HL-60/S4 (cell line): ENCODE data around the gene AADACL4.

ENCODE experiments used
- in situ Hi-C: fragments of 300-500 bp; cut with MboI; formaldehyde crosslinking; loops from 2 replicates; pipeline ENCODE4 v1.14.3; 2022; ENCODE audit warnings: low sequenced_read_pairs

AADACL4 gene

GRCh38 chr1:12627296-12627695, 16.6 kb upstream of the AADACL4 start:
- in situ Hi-C loops: loop anchor here (25.0 kb wide), 2 partner anchors 315 to 515 kb away; no protein-coding TSS in a partner anchor

- in situ Hi-C loops: loop anchor here (25.0 kb wide), 2 partner anchors 317 to 517 kb away; no protein-coding TSS in a partner anchor
Observed at GRCh38 chr1:12629511-12629956, 14.4 kb upstream of the AADACL4 start.

- in situ Hi-C loops: loop anchor here (25.0 kb wide), 2 partner anchors 318 to 518 kb away; no protein-coding TSS in a partner anchor
Observed at GRCh38 chr1:12629985-12630760, 13.7 kb upstream of the AADACL4 start.

GRCh38 chr1:12630946-12631530, 12.8 kb upstream of the AADACL4 start:
- in situ Hi-C loops: loop anchor here (25.0 kb wide), 2 partner anchors 319 to 519 kb away; no protein-coding TSS in a partner anchor

- in situ Hi-C loops: loop anchor here (25.0 kb wide), 2 partner anchors 319 to 519 kb away; no protein-coding TSS in a partner anchor
Observed at GRCh38 chr1:12631571-12631970, 12.3 kb upstream of the AADACL4 start.

GRCh38 chr1:12634156-12634555, 9.7 kb upstream of the AADACL4 start:
- in situ Hi-C loops: loop anchor here (25.0 kb wide), 2 partner anchors 322 to 522 kb away; no protein-coding TSS in a partner anchor

- in situ Hi-C loops: loop anchor here (25.0 kb wide), 2 partner anchors 322 to 522 kb away; no protein-coding TSS in a partner anchor
Observed at GRCh38 chr1:12634696-12635202, 9.1 kb upstream of the AADACL4 start.

GRCh38 chr1:12636098-12636950, 7.6 kb upstream of the AADACL4 start:
- in situ Hi-C loops: loop anchor here (25.0 kb wide), 2 partner anchors 324 to 524 kb away; no protein-coding TSS in a partner anchor

- in situ Hi-C loops: loop anchor here (25.0 kb wide), 2 partner anchors 325 to 525 kb away; no protein-coding TSS in a partner anchor
Observed at GRCh38 chr1:12637693-12638092, 6.2 kb upstream of the AADACL4 start.

GRCh38 chr1:12640237-12640957, 3.5 kb upstream of the AADACL4 start:
- in situ Hi-C loops: loop anchor here (25.0 kb wide), 2 partner anchors 328 to 528 kb away; no protein-coding TSS in a partner anchor

- in situ Hi-C loops: loop anchor here (25.0 kb wide), 2 partner anchors 329 to 529 kb away; no protein-coding TSS in a partner anchor
Observed at GRCh38 chr1:12640958-12641272, 3.0 kb upstream of the AADACL4 start.

GRCh38 chr1:12643079-12643478, 806 bp upstream of the AADACL4 start:
- in situ Hi-C loops: loop anchor here (25.0 kb wide), 2 partner anchors 331 to 531 kb away; no protein-coding TSS in a partner anchor

GRCh38 chr1:12644237-12644636, 352 bp downstream of the AADACL4 start:
- in situ Hi-C loops: loop anchor here (25.0 kb wide), 2 partner anchors 332 to 532 kb away; no protein-coding TSS in a partner anchor

GRCh38 chr1:12644829-12645228, 944 bp downstream of the AADACL4 start:
- in situ Hi-C loops: loop anchor here (25.0 kb wide), 2 partner anchors 333 to 533 kb away; no protein-coding TSS in a partner anchor

- in situ Hi-C loops: loop anchor here (25.0 kb wide), 2 partner anchors 333 to 533 kb away; no protein-coding TSS in a partner anchor
Observed at GRCh38 chr1:12645401-12645800, 1.5 kb downstream of the AADACL4 start.

GRCh38 chr1:12648741-12649140, 4.9 kb downstream of the AADACL4 start:
- in situ Hi-C loops: loop anchor here (25.0 kb wide), 2 partner anchors 336 to 536 kb away; no protein-coding TSS in a partner anchor

- in situ Hi-C loops: loop anchor here (25.0 kb wide), 2 partner anchors 338 to 538 kb away; no protein-coding TSS in a partner anchor
Observed at GRCh38 chr1:12649971-12650421, 6.1 kb downstream of the AADACL4 start.

GRCh38 chr1:12654004-12654567, 10.2 kb downstream of the AADACL4 start:
- in situ Hi-C loops: no loop called here

GRCh38 chr1:12654657-12655056, 10.8 kb downstream of the AADACL4 start:
- in situ Hi-C loops: no loop called here
